Chondrocyte (in vitro differentiated cells): ENCODE results near the gene MCMBP. TPM values are rescaled to one million over a fixed set of nuclear protein-coding genes. Genes with fewer than 3 reads are reported as not detected.
"Not testable (repeated sequence)": the region's sequence is repeated elsewhere in the genome, so short reads cannot be mapped to it uniquely, and the experiment has no call there.

Source experiments
- DNase-seq: peaks from one replicate; pipeline ENCODE4 v3.0.0; 2021; ENCODE audit warnings: mixed read lengths, low spot score
- H3K27ac Mint-ChIP-seq: one replicate; pipeline ENCODE4 v1.8.0; 2021; ENCODE audit warnings: mild to moderate bottlenecking, moderate library complexity, mixed read lengths; ENCODE audit not compliant: unreplicated experiment
- H3K27me3 Mint-ChIP-seq: 2 replicates; pipeline ENCODE4 v1.8.0; 2021; ENCODE audit warnings: low read depth, mixed read lengths
- H3K36me3 Mint-ChIP-seq: 2 replicates; pipeline ENCODE4 v1.8.0; 2021; ENCODE audit warnings: low read depth, mixed read lengths
- H3K4me1 Mint-ChIP-seq: 2 replicates; pipeline ENCODE4 v1.8.0; 2021; ENCODE audit warnings: low read depth, mild to moderate bottlenecking, mixed read lengths
- H3K4me3 Mint-ChIP-seq: one replicate; pipeline ENCODE4 v1.8.0; 2021; ENCODE audit warnings: mild to moderate bottlenecking, moderate library complexity, mixed read lengths; ENCODE audit not compliant: unreplicated experiment
- H3K9me3 Mint-ChIP-seq: 2 replicates; pipeline ENCODE4 v1.8.0; 2021; ENCODE audit warnings: low read depth, mixed read lengths
- total RNA-seq: library from RNA; stranded (reverse); gene quantifications from 3 replicates; pipeline ENCODE4 v1.2.1, GENCODE V29; 2021
- TF ChIP-seq, protein P1 (sequence below): fragments of 200-600 bp; sonication (generic); IDR thresholded peaks from 2 replicates; pipeline ENCODE4 v1.5.0; 2021; ENCODE audit warnings: antibody characterized with exemption, mild to moderate bottlenecking, moderate library complexity

The MCMBP gene
- total RNA-seq, 1 donor from 2014 or later, result 45.1 TPM

DNA sequence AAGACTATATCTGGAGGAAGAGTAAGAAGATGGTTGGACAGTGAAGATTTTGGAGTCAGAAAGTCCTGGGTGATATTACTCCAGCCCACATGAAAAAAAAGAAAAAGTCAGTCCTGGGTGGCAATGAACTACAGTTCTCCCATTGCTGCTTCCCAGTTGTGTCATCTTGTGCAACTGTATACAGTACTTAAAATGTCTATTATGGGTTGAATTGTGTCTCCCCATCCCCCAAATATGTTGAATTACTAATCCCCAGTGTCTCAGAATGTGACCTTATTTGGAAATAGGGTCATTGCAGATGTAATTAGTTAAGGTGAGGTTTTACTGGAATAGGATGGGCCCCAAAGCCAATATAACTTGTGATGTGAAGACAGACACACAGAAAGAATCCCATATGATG is 35.5 kb upstream of the MCMBP start:
- DNase-seq, result no peak
- H3K27ac Mint-ChIP-seq, result no peak overlapping the region
- no peaks in the 10 kb centered on the region for H3K27me3 Mint-ChIP-seq
- TF ChIP-seq, protein P1, sequence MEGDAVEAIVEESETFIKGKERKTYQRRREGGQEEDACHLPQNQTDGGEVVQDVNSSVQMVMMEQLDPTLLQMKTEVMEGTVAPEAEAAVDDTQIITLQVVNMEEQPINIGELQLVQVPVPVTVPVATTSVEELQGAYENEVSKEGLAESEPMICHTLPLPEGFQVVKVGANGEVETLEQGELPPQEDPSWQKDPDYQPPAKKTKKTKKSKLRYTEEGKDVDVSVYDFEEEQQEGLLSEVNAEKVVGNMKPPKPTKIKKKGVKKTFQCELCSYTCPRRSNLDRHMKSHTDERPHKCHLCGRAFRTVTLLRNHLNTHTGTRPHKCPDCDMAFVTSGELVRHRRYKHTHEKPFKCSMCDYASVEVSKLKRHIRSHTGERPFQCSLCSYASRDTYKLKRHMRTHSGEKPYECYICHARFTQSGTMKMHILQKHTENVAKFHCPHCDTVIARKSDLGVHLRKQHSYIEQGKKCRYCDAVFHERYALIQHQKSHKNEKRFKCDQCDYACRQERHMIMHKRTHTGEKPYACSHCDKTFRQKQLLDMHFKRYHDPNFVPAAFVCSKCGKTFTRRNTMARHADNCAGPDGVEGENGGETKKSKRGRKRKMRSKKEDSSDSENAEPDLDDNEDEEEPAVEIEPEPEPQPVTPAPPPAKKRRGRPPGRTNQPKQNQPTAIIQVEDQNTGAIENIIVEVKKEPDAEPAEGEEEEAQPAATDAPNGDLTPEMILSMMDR, result no peak
- peaks cover 18% of the 10 kb centered on the region for H3K36me3 Mint-ChIP-seq
- no peaks in the 10 kb centered on the region for H3K4me1 Mint-ChIP-seq
- H3K4me3 Mint-ChIP-seq, result no peak overlapping the region
- no peaks in the 10 kb centered on the region for H3K9me3 Mint-ChIP-seq

DNA sequence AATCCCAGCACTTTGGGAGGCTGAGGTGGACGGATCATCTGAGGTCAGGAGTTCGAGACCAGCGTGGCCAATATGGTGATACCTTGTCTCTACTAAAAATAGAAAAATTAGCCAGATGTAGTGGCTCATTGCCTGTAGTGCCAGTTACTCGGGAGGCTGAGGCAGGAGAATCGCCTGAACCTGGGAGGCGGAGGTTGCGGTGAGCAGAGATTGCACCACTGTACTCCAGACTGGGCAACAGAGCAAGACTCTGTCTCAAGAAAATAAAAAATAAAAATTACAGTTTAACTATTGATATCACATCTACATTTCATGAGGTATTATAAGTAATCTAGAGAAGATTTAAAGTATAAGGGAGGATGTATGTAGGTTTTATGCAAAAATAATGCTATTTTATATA is 35.1 kb upstream of the MCMBP start:
- H3K4me3 Mint-ChIP-seq, H3K9me3 Mint-ChIP-seq, H3K4me1 Mint-ChIP-seq, H3K27me3 Mint-ChIP-seq, H3K27ac Mint-ChIP-seq, DNase-seq: not testable (repeated sequence)
- peaks cover 15% of the 10 kb centered on the region for H3K36me3 Mint-ChIP-seq

- DNase-seq, result no peak
- no peaks in the 10 kb centered on the region for H3K4me1 Mint-ChIP-seq
- TF ChIP-seq, protein P1, result no peak
- no peaks in the 10 kb centered on the region for H3K9me3 Mint-ChIP-seq
- H3K27ac Mint-ChIP-seq, result no peak overlapping the region
- H3K36me3 Mint-ChIP-seq, result peaks cover 11% of the 10 kb centered on the region
- H3K4me3 Mint-ChIP-seq, result no peak overlapping the region
- no peaks in the 10 kb centered on the region for H3K27me3 Mint-ChIP-seq
These were observed 31.5 kb upstream of the MCMBP start for GRCh38 chr10:119903946-119904666.

DNA sequence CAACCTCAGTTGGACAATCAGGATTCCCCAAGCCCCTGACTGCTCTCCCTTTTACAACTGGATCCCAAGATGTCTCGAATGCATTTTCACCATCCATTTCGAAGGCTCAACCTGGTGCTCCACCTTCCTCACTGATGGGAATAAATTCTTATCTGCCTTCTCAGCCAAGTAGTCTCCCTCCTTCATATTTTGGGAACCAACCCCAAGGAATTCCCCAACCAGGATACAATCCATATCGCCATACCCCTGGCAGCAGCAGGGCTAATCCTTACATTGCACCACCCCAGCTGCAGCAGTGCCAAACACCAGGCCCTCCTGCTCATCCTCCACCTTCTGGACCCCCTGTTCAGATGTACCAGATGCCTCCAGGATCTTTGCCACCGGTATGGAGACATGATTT is 25.9 kb upstream of the MCMBP start:
- H3K27me3 Mint-ChIP-seq, result no peaks in the 10 kb centered on the region
- peaks cover 3% of the 10 kb centered on the region for H3K36me3 Mint-ChIP-seq
- TF ChIP-seq, protein P1, result no peak
- DNase-seq, result no peak
- no peaks in the 10 kb centered on the region for H3K9me3 Mint-ChIP-seq
- H3K4me3 Mint-ChIP-seq, result no peak overlapping the region
- no peak overlapping the region for H3K27ac Mint-ChIP-seq
- H3K4me1 Mint-ChIP-seq, result peaks cover 38% of the 10 kb centered on the region

- Mint-ChIP-seq H3K27ac (peak overlapping the region; percentile 82), H3K4me3 (no peak overlapping the region), H3K9me3 (no peaks in the 10 kb centered on the region), H3K4me1 (peaks cover 43% of the 10 kb centered on the region), H3K36me3 (peaks cover 4% of the 10 kb centered on the region), H3K27me3 (no peaks in the 10 kb centered on the region)
- DNase-seq, result no peak
- TF ChIP-seq, protein P1, result no peak
These were observed 24.5 kb upstream of the MCMBP start for GRCh38 chr10:119896937-119897770.
